HG02678 (cell line): Measurements from ENCODE around the gene CXorf49B.
"Not testable (repeated sequence)": the region's sequence is repeated elsewhere in the genome, so short reads cannot be mapped to it uniquely, and the experiment has no call there.

Source experiments
- ATAC-seq: cut with Tn5 transposase; IDR thresholded peaks from one replicate; pipeline ENCODE4 v1.9.1; 2021; ENCODE audit warnings: mild to moderate bottlenecking, moderate library complexity; ENCODE audit not compliant: unreplicated experiment

Gene CXorf49B

DNA sequence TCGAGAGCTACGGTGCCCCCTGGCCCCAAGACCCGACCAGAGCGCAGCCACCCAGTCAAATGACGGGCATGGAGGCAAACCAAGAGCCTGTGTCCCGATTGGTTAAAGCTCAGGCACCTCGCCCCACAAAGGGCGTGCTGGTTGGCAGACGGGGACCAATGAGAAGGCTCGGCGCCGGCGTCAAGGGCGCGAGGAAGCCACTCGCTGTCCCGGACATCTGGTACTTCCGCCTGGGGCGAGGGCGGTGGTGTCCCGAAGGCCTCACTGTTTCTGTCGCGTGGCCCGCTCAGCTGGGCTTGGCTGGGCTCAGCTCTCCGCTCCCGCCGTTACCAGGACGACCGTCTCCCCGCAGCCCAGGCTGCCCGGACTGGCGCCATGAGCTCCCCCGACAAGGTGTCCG, at the start of gene CXorf49B:
TSS of gene CXorf49B (plus strand) at position 301 of the 400 bp plus-strand sequence. CDS start at position 376, 75 bp downstream.
- ATAC-seq: not testable (repeated sequence)

DNA sequence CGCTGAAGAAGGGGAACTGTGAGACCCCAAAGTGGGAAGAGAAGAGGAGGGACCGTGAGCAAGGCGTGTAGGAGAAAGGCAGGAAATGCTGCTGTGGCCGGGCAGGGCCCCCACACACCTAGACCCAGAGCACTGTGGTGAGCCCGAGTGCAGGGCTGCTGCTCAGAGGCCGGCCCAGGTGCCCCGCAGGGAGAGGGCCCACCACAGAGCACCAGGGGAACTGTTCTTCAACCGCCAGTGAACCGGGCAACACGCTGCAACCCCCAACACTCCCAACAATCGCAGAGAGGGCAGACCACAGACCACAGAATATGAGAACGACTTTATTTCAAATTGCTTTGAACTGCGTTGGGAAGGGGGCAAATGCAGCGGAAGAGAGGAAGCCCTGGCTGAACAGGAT, 49.1 kb upstream of the CXorf49B start:
- not testable (repeated sequence) for ATAC-seq

DNA sequence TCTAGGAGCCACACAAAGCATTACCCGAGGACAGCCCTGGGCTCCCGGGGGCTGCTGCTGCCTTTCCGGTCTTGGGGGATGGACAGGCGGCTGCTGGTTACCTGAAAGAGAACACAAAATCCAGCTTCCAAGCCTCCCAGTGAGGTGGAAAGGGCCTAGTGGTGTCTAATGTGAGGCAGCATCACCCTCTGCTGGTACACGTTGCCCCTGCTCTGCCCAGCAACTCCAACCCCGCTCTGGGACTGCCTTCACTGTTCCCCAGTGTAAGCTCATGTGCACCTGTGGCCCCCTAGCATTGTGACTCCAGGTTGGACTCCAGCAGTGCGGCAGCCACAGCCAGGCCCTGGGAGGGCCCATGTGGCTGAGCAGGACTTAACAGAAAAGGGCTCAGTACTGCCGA, 47.6 kb upstream of the CXorf49B start:
- ATAC-seq: not testable (repeated sequence)

DNA sequence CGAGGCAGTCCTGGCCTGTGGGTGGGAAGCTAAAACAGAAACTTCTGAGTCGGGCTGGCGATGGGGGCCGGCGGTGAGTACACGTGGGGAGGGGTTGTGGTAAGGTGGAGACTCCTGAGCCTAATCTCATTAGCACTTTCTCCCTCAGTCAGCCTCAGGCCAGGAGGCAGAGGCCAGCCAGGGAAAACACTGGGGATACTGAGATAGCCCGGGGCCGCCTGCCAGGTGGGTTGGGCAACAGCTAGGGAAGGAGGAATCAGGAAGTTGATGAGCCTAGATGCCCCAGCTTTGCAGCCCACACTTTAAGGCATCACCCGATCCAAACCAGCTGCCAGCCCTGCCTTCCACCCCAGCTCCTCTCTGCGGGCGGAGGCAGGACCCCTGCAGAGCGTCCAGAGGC, 46.8 kb upstream of the CXorf49B start:
- ATAC-seq: not testable (repeated sequence)

DNA sequence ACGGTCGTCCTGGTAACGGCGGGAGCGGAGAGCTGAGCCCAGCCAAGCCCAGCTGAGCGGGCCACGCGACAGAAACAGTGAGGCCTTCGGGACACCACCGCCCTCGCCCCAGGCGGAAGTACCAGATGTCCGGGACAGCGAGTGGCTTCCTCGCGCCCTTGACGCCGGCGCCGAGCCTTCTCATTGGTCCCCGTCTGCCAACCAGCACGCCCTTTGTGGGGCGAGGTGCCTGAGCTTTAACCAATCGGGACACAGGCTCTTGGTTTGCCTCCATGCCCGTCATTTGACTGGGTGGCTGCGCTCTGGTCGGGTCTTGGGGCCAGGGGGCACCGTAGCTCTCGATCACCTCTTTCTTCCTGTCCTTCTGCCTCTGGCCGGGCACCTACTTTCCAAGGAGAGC, 45.0 kb upstream of the CXorf49B start, which contains the start of gene CXorf49:
TSS of gene CXorf49 (minus strand) at position 101 of the 400 bp plus-strand sequence. CDS start 134 bp downstream, outside the sequence.
- ATAC-seq: not testable (repeated sequence)

DNA sequence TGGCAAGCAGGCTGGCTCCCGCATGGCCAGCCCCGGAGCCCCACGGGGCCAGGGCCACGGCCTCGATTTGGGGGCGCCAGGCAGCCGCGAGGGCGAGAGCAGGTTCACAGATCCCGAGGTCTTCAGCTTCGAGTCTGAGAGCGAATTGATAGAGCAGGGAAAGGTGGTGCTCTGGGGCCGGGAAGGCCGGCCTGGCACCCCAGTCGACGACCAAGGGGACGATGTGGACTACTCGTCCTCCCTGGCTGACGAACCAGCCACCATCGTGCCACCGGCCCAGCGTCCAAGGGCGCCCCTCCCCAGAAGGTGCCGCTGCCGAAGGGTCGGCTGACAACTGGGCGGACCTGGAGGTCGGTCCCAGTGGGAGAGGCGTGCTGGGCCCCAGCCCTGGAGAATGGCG, 44.0 kb upstream of the CXorf49B start:
- not testable (repeated sequence) for ATAC-seq

DNA sequence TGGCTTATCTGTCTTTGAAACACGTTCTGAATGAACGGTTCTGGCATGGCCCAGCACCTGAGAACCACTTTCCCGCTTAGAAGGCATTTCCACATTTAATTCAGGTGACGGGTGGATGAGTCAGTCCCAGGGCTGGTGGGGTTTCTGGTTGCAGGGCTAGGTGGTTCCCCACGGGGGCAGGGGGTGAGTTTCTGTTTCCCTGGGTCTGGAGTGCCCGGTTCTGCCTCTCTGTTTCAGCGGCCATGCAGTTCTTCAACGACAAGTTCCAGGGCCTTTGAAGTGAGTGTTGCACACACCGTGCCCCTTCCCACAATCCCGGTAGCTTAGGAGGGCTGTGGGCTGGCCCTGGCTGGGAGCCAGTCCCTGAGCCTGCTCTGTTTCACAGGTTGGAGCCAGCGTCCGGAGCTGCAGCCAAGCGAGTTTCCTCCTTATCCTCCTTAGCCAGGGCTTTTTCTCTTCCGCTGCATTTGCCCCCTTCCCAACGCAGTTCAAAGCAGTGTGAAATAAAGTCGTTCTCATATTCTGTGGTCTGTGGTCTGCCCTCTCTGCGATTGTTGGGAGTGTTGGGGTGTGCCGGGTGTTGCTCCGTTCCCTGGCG, 42.8 kb upstream of the CXorf49B start:
- not testable (repeated sequence) for ATAC-seq

DNA sequence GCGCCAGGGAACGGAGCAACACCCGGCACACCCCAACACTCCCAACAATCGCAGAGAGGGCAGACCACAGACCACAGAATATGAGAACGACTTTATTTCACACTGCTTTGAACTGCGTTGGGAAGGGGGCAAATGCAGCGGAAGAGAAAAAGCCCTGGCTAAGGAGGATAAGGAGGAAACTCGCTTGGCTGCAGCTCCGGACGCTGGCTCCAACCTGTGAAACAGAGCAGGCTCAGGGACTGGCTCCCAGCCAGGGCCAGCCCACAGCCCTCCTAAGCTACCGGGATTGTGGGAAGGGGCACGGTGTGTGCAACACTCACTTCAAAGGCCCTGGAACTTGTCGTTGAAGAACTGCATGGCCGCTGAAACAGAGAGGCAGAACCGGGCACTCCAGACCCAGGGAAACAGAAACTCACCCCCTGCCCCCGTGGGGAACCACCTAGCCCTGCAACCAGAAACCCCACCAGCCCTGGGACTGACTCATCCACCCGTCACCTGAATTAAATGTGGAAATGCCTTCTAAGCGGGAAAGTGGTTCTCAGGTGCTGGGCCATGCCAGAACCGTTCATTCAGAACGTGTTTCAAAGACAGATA, 2.4 kb upstream of the CXorf49B start:
- ATAC-seq: not testable (repeated sequence)

DNA sequence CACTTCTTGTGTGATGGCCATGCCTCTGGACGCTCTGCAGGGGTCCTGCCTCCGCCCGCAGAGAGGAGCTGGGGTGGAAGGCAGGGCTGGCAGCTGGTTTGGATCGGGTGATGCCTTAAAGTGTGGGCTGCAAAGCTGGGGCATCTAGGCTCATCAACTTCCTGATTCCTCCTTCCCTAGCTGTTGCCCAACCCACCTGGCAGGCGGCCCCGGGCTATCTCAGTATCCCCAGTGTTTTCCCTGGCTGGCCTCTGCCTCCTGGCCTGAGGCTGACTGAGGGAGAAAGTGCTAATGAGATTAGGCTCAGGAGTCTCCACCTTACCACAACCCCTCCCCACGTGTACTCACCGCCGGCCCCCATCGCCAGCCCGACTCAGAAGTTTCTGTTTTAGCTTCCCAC, 1.7 kb downstream of the CXorf49B start:
- not testable (repeated sequence) for ATAC-seq

DNA sequence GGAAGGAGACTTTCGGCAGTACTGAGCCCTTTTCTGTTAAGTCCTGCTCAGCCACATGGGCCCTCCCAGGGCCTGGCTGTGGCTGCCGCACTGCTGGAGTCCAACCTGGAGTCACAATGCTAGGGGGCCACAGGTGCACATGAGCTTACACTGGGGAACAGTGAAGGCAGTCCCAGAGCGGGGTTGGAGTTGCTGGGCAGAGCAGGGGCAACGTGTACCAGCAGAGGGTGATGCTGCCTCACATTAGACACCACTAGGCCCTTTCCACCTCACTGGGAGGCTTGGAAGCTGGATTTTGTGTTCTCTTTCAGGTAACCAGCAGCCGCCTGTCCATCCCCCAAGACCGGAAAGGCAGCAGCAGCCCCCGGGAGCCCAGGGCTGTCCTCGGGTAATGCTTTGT, 2.5 kb downstream of the CXorf49B start:
- ATAC-seq: not testable (repeated sequence)

DNA sequence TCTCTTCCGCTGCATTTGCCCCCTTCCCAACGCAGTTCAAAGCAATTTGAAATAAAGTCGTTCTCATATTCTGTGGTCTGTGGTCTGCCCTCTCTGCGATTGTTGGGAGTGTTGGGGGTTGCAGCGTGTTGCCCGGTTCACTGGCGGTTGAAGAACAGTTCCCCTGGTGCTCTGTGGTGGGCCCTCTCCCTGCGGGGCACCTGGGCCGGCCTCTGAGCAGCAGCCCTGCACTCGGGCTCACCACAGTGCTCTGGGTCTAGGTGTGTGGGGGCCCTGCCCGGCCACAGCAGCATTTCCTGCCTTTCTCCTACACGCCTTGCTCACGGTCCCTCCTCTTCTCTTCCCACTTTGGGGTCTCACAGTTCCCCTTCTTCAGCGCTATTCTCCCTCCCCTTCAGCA, 4.0 kb downstream of the CXorf49B start:
- not testable (repeated sequence) for ATAC-seq

DNA sequence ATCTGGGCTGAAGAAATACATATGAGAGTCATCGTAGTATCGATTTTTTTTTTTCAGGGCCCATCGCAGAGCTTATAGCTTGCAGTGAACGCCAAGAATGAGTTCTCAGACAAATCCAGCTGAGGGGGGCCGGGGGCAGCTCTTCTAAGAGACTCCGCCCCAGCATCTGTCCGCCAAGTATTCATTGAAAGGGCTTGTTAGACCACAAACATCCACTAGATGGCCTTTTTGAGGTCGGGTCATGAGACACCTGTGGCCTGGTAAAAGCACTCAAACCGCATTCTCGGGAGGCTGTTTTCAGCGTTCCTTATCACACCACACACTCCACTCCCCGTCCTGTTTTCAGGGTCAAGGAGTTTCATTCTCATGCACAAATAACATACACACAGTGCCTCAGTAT, 15.2 kb downstream of the CXorf49B start:
- peak; percentile 73 for ATAC-seq

DNA sequence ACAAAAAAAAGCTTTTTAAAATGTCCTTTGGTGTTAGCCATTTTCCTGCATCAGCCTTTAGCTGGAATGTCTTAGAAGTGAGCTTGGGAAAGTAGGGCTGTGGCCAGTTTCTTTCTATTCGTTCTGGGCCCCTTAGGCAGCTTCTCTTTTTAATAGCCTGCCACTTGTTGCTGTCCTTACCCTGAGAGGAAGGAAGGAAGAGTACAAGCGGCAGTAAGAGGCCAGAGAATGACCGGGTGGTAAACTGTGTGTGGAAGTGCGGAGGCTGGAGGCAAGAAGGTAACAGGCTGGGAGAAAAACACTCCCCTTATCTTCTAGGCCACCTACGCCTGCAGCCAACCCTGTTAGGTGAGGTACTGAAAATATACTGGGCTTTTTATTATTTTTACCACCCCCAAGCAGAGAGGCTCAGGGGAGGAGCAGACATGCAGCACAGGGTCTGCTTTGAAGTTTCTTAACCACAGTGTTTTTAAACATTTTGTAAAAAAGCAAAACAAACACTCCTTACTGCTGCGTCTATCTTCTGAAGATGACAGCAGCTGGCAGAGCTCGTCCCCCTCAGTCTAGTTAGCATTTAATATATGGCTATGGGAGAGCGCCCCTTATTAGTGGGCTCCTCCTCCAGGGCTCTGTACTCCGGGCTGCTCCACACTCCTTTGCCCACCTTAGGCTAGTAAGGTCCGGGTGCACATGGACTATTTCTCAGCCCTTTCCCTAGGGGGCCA, 19.2 kb downstream of the CXorf49B start:
- not testable (repeated sequence) for ATAC-seq

DNA sequence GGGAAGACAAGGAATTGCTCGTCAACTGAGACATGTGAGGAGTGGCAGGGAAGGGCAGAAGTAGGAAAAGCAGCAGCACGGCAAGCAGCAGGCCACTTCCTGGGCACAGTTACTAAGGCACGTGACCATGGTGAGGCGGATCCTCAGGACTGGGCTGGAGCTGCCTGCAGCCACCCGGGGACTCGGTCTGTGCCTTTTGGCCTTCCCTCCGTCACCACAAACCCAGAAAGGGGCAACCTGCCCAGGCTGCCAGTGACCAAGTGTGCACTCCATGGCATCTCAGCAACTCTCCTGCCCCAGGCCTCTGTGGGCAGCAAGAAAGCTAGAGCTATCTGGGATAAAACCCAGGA, 19.8 kb downstream of the CXorf49B start:
- ATAC-seq: not testable (repeated sequence)

DNA sequence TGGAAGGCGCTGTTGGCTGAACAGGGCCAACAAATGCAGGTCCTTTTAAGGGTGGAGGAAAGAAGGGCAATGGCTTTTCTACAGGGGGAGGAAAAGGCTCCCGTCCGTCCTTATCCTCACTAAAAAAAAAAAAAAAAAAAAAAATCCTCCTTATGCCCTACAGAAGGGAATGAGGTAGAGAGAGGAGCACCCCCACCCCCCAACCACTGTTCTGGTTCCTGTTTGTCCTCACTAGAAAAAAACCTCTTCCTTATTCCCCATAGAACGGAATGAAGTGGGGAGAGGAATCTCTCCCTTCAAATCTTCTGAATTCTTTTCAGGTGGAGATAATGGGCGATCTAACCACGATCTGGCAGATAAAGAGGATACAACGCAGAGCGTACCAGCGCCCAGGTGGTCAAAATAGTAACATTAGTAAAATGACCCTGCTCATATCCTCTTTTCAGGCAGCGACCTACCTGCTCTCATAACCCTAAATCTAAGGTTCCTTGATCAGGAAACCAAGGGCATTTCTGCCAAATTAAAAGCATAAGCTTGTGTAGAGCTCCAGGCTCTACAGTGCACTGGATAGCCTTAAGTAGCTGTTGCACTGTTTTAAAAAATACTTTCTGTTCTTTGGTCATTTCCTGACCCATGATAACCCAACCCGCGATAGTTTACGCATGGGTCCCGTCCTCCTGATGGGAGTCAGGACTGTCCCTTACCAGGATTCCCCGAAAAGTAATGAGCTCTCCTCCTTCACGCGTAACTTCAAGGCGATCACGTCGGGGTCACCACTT, 20.6 kb downstream of the CXorf49B start:
- peak; percentile 40 for ATAC-seq

DNA sequence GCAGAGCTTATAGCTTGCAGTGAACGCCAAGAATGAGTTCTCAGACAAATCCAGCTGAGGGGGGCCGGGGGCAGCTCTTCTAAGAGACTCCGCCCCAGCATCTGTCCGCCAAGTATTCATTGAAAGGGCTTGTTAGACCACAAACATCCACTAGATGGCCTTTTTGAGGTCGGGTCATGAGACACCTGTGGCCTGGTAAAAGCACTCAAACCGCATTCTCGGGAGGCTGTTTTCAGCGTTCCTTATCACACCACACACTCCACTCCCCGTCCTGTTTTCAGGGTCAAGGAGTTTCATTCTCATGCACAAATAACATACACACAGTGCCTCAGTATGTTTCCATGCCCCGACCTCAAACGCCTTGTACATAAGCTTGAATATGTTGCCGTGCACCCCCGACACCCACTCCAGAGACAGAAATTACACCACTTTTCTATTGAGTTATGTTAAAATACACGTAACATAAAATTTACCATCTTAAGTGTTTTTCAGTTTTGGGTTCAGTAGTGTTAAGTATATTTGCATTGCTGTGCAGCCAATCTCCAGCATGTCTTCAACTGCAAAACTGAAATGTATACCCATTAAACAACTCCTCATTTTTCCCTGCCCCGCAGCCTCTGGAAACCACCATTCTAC, 21.3 kb downstream of the CXorf49B start:
- ATAC-seq: peak; percentile 81

DNA sequence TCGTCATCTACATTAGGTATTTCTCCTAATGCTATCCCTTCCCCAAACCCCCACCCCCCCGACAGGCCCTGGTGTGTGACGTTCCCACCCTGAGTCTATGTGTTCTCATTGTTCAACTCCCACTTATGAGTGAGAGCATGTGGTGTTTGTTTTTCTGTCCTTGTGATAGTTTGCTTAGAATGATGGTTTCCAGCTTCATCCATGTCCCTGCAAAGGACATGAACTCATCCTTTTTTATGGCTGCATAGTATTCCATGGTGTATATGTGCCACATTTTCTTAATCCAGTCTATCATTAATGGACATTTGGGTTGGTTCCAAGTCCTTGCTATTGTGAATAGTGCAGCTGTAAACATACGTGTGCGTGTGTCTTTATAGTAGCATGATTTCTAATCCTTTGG, 43.3 kb downstream of the CXorf49B start:
- ATAC-seq: not testable (repeated sequence)

DNA sequence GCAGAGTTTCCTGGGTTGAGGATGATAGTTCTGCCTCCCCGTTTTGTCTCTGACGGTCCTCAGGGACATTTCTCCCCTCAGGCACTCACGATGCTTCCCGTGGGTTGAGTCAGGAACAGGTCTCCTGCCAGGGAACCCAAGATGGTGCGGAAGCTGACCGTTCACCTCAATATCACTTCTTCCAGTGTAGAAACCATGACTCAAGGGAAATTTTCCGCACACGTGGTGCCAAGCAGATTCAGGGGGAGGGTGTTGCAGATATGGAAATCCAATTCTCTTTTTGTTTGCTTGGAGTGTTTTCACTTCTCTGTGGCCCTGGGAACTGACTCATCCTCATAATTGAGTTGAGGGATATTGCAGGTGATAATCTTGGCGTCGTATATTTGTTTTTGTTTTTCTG, 46.7 kb downstream of the CXorf49B start:
- no peak for ATAC-seq

DNA sequence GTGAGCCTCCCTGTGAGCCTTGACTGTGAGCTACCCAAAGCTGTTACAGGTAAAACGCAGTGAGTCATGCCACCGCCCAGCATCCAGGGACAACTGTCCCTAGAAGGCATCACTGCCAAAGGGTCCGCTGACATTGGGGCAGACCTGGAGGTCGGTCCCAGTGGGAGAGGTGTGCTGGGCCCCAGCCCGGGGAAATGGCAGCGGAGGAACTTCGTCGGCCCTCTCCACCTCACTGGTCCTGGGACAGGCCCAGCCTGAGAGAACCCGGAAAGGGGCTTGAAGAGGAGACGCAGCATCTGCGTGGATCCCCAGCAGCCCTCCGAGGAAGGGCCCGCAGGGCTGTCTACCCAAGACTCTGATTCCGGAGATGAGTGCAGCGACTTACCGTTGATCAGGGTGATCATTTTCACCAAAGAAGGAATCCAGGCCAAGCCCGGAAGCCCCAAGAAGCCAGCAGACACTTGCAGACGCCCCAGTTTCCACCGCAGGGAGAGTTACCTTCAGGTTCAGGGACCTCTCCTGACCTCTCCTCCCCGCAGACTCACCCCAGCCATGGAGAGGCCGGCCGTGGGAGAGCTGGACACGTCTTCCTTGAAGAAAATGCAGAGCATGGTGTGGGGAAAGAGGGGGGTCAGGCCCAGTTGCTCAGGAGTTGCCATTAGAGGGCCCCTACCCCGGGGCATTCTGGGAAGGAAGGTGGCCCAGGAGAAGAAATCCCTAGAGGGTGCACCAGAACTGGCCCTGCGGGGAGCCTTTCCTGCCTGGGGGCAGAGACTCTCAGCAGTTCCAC, 51.2 kb downstream of the CXorf49B start:
- ATAC-seq: no peak
